NT2/D1 (cell line): ENCODE results near the gene TNS1.
"Not testable (repeated sequence)": the region's sequence is repeated elsewhere in the genome, so short reads cannot be mapped to it uniquely, and the experiment has no call there.

ENCODE experiments used
- DNase-seq: peaks from one replicate; pipeline ENCODE4 v3.0.0-alpha.2; 2011; ENCODE audit warnings: low read depth, low spot score
- H3K27me3 ChIP-seq: 2 replicates; pipeline ENCODE4 v1.6.0; 2011; ENCODE audit warnings: mild to moderate bottlenecking; ENCODE audit not compliant: insufficient read length, insufficient read depth
- H3K36me3 ChIP-seq: 2 replicates; pipeline ENCODE4 v1.6.1; 2011; ENCODE audit warnings: mild to moderate bottlenecking, low read length, mixed read lengths; ENCODE audit not compliant: insufficient read depth, insufficient read length
- H3K4me1 ChIP-seq: 2 replicates; pipeline ENCODE4 v1.5.1; 2011; ENCODE audit not compliant: insufficient read depth, insufficient read length
- H3K4me3 ChIP-seq: 2 replicates; pipeline ENCODE4 v1.5.1; 2011; ENCODE audit warnings: low read depth; ENCODE audit not compliant: insufficient read length
- H3K9ac ChIP-seq: 2 replicates; pipeline ENCODE4 v1.6.0; 2011; ENCODE audit warnings: low read depth; ENCODE audit not compliant: insufficient read length
- H3K9me3 ChIP-seq: 2 replicates; pipeline ENCODE4 v1.5.1; 2011; ENCODE audit warnings: mild to moderate bottlenecking, low read length; ENCODE audit not compliant: insufficient read depth
- SUZ12 ChIP-seq: IDR thresholded peaks from 2 replicates; pipeline ENCODE4 v1.6.1; 2011; ENCODE audit not compliant: insufficient read length, insufficient read depth; ENCODE audit errors: extremely low read depth
- YY1 ChIP-seq: IDR thresholded peaks from 2 replicates; pipeline ENCODE4 v1.6.1; 2011; ENCODE audit not compliant: insufficient read length, insufficient read depth
- ZNF274 ChIP-seq: IDR thresholded peaks from 2 replicates; pipeline ENCODE4 v1.6.1; 2011; ENCODE audit warnings: mild to moderate bottlenecking, low read depth, low read length

Gene TNS1

DNA sequence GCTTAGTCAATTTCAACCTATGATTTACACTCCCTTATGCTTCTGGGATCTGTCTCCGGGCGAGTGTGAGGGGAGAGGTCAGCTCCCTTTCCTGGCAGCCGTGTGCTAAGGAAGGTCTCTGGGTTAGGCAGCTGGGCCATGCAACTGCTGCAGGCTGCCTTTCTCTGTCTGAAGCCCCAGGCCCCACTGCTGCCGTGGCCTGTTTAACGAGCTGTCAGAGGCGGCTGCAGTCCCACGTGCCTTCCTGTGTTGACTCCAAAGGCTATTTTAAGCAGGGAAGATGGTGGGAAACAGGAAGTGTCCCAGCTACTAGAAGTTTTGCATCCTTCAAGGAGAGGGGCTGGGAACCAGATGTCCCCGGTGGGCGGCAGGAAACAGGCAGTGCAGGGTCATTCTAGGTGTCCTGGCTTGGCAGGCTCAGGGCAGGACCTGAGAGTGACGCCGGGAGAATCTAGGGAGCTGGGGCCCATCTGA, 186.4 kb downstream of the TNS1 start:
- Histone ChIP-seq H3K9me3 (no peaks in the 10 kb centered on the region), H3K9ac (no peak overlapping the region), H3K4me1 (no peaks in the 10 kb centered on the region), H3K27me3 (no peaks in the 10 kb centered on the region), H3K4me3 (no peak overlapping the region), H3K36me3 (peaks cover 70% of the 10 kb centered on the region)
- no peak for DNase-seq
- no peak for TF ChIP-seq ZNF274
- no peak for TF ChIP-seq YY1
- no peak for TF ChIP-seq SUZ12

DNA sequence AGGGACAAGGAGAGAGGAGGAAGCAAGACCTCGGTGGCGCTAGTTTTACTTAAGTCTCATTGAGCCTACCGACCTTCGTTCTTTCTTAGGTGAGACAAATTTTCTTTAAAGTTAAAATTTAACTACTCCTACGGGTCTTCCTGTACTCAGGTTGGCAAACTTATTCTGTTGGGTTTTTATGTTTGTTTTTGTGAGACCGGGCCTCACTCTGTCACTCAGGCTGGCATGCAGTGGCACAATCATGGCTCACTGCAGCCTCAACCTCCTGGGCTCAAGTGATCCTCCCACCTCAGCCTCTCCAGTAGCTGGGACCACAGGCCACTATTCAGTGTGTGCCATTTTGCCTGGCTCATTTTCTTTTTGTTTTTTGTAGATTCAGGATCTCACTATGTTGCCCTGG, 189.0 kb downstream of the TNS1 start:
- Histone ChIP-seq H3K27me3 (no peaks in the 10 kb centered on the region), H3K9ac (no peak overlapping the region), H3K9me3 (no peaks in the 10 kb centered on the region), H3K4me3 (no peak overlapping the region), H3K36me3 (peaks cover 77% of the 10 kb centered on the region), H3K4me1 (no peaks in the 10 kb centered on the region)
- DNase-seq: no peak
- TF ChIP-seq YY1 (no peak), SUZ12 (no peak), ZNF274 (no peak)

DNA sequence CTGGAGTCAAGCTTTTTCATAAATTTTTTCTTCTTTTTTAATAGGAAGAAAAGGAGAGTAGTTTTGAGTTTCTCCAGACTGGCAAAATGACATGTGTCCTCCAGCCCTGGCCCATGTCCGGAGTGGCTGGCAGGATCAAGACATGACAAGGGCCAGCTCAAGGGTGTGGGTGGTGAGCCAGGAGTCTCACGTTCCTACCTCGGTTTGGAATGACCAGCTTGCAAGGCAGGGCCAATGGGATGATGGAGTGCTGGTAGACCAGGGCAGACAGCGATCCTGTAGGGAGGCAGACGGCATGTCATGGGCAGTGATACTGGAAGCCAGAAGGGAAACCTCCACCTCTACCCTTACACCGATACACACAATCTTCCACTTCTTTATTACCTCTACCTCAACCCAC, 190.6 kb downstream of the TNS1 start:
- no peak for DNase-seq
- peaks cover 74% of the 10 kb centered on the region for H3K36me3 ChIP-seq

DNA sequence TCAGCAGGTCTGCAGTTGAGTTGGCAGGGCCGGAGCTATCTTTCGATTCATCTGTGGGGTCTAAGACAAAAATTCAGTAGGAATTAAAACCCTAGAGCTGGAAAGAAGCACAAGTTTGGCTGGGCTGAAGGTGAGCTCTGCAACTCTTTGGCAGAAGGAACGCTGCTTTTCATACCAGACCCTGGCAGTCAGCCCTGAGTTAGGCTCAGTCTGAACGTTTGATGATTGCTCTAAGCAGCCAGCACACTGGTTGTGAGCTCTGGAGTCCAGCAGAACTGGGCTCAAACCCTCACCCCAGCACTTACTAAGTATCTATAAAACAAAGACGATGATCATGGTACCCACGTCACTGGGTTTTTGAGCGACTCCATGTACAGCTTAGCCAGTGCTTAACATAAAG, 192.5 kb downstream of the TNS1 start:
- H3K27me3 ChIP-seq: no peaks in the 10 kb centered on the region
- no peak overlapping the region for H3K9ac ChIP-seq
- no peak for DNase-seq
- no peak for TF ChIP-seq YY1
- no peak for TF ChIP-seq SUZ12
- no peak for TF ChIP-seq ZNF274
- H3K4me3 ChIP-seq: no peak overlapping the region
- no peaks in the 10 kb centered on the region for H3K9me3 ChIP-seq
- H3K36me3 ChIP-seq: peaks cover 75% of the 10 kb centered on the region
- H3K4me1 ChIP-seq: no peaks in the 10 kb centered on the region

More for the DNA sequence above, 190.6 kb downstream of the TNS1 start:
- Histone ChIP-seq H3K27me3 (no peaks in the 10 kb centered on the region), H3K9ac (no peak overlapping the region), H3K9me3 (no peaks in the 10 kb centered on the region), H3K4me1 (no peaks in the 10 kb centered on the region), H3K4me3 (no peak overlapping the region)
- TF ChIP-seq SUZ12: no peak
- TF ChIP-seq YY1: no peak

DNA sequence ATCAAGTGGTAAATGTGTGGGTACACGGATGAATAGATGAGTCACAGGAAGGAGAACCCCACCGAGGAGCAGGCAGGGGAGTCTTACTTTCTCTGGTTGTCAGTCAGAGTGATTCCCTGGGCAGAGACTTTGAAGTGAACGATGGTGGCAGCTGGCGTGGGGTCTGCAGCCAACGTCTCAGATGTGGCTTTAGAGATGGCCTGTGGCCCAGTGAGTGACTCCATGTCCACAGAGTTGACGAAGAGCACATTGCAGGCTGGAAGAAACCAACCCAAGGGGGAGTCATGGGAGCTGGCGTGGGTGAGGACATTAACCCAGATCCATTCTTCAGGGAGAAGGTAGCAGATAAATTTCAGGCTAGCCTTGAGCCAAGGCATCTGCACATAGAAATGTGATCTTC, 193.1 kb downstream of the TNS1 start:
- TF ChIP-seq SUZ12: no peak
- TF ChIP-seq ZNF274: no peak
- no peak for TF ChIP-seq YY1
- no peaks in the 10 kb centered on the region for H3K4me1 ChIP-seq
- H3K27me3 ChIP-seq: no peaks in the 10 kb centered on the region
- H3K36me3 ChIP-seq: peaks cover 70% of the 10 kb centered on the region
- no peaks in the 10 kb centered on the region for H3K9me3 ChIP-seq
- no peak overlapping the region for H3K4me3 ChIP-seq
- DNase-seq: no peak
- H3K9ac ChIP-seq: no peak overlapping the region

DNA sequence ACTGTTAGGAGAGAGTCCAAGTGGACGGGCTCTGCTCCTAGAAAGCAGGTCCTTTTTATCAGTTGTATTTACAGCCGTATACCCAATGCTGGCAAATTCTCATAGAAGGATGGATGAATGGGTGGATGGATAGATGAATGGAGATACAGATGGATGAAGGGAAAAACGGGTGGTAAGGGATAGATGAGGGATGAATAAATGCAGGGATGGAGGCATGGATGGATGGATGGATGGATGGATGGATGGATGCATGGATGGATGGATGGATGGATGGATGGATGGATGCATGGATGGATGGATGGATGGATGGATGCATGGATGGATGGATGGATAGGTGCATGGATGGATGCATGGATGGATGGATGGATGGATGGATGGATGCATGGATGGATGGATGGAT, 193.8 kb downstream of the TNS1 start:
- not testable (repeated sequence) for H3K9ac ChIP-seq, DNase-seq, H3K4me3 ChIP-seq, H3K27me3 ChIP-seq, H3K9me3 ChIP-seq, H3K4me1 ChIP-seq
- H3K36me3 ChIP-seq: peaks cover 64% of the 10 kb centered on the region

DNA sequence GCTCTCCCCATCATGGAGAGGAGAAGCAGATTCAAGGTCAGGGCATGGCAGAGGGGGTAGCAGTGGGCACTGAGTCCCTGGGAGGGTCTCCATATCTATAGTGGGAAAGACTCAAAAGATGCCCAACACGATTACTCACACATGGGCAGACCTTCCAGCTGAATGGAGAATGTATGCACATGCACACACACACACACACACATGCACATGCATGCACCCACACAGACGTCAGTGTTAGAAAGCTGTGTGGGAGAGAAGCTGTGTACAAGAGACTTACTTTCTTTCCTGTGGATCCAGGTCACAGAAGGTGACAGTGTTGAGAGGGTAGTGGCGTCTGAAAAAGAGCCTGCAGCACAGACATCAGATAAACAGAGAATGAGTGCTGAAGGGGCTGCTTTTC, 194.5 kb downstream of the TNS1 start:
- no peaks in the 10 kb centered on the region for H3K4me1 ChIP-seq
- H3K9me3 ChIP-seq: no peaks in the 10 kb centered on the region
- DNase-seq: no peak
- H3K4me3 ChIP-seq: no peak overlapping the region
- no peak for TF ChIP-seq YY1
- TF ChIP-seq SUZ12: no peak
- no peak for TF ChIP-seq ZNF274
- no peak overlapping the region for H3K9ac ChIP-seq
- no peaks in the 10 kb centered on the region for H3K27me3 ChIP-seq
- H3K36me3 ChIP-seq: peaks cover 65% of the 10 kb centered on the region

DNA sequence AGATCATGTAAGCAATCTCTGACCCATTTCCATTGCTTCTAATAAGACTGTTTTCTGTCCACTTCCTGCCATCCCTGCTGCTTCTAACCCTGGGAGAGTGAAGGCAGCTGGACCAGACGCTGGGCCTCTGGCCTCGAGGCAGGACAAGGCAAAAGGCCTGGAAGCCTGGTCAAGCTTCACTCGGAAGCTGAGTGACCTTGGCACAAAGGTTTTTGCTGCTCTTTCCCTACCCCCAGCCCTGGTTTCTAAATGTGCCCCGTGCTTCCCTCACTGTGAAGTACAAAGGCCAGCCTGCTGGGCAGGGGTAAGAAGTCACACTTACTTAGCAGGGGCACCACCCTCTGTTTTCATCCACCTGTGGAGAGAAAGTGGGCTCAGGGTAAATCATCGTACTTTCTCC, 195.0 kb downstream of the TNS1 start:
- Histone ChIP-seq H3K27me3 (no peaks in the 10 kb centered on the region), H3K4me3 (no peak overlapping the region), H3K9ac (no peak overlapping the region), H3K9me3 (no peaks in the 10 kb centered on the region), H3K36me3 (peaks cover 65% of the 10 kb centered on the region), H3K4me1 (no peaks in the 10 kb centered on the region)
- TF ChIP-seq SUZ12 (no peak), ZNF274 (no peak), YY1 (no peak)
- no peak for DNase-seq
